ENCODE data around the gene RXRA. TPM values are rescaled to one million over a fixed set of nuclear protein-coding genes. Genes with fewer than 3 reads are reported as not detected.

Gene RXRA
- total and polyA plus RNA-seq, 10 of the 15 experiments (the other 5 are each of a cell fraction or from before 2014, with no cell fraction given), result 0.89 to 36.8 (median 11.1) TPM

- TF ChIP-seq EP300 (IDR thresholded peaks at IDR 0.05; ENCODE audit: borderline replicate concordance in 1 of 2, control insufficient read depth in 1 of 2, low read depth in 2 of 2, low read length in 2 of 2) (no peak), EGR1 (IDR thresholded peaks at IDR 0.05; ENCODE audit: borderline replicate concordance in 1 of 2, low read depth in 2 of 2, low read length in 2 of 2) (peak in 1 of 2 experiments; percentile 56; a peak in 2 of 3 replicates), ZNF622 (IDR thresholded peaks at IDR 0.05) (no peak), MTA3 (IDR thresholded peaks at IDR 0.05; ENCODE audit: borderline replicate concordance, low read length) (no peak), ZNF592 (IDR thresholded peaks at IDR 0.05) (no peak), FOXK2 (IDR thresholded peaks at IDR 0.05) (no peak), IRF5 (IDR thresholded peaks at IDR 0.05; ENCODE audit: borderline replicate concordance) (no peak), STAT1 (conservative IDR thresholded peaks at IDR 0.05) (no peak), ATF2 (IDR thresholded peaks at IDR 0.05; ENCODE audit: low read length) (no peak), SMC3 (IDR thresholded peaks at IDR 0.05; ENCODE audit: borderline replicate concordance, low read length) (no peak), SIX5 (IDR thresholded peaks at IDR 0.05; ENCODE audit: low read depth, low read length, severe bottlenecking) (no peak), DPF2 (IDR thresholded peaks at IDR 0.05) (peak; percentile 41; the same call in 1 of the 2 replicates), LARP7 (IDR thresholded peaks at IDR 0.05) (peak; percentile 41; the same call in 1 of the 2 replicates), ZNF384 (IDR thresholded peaks at IDR 0.05; ENCODE audit: borderline replicate concordance, low read depth, low read length) (no peak), ZSCAN29 (IDR thresholded peaks at IDR 0.05) (no peak), SP1 (IDR thresholded peaks at IDR 0.05; ENCODE audit: low read depth, low read length) (no peak), YY1 (IDR thresholded peaks at IDR 0.05; ENCODE audit: low read depth, low read length) (no peak)
- TF ChIP-seq, protein P1, sequence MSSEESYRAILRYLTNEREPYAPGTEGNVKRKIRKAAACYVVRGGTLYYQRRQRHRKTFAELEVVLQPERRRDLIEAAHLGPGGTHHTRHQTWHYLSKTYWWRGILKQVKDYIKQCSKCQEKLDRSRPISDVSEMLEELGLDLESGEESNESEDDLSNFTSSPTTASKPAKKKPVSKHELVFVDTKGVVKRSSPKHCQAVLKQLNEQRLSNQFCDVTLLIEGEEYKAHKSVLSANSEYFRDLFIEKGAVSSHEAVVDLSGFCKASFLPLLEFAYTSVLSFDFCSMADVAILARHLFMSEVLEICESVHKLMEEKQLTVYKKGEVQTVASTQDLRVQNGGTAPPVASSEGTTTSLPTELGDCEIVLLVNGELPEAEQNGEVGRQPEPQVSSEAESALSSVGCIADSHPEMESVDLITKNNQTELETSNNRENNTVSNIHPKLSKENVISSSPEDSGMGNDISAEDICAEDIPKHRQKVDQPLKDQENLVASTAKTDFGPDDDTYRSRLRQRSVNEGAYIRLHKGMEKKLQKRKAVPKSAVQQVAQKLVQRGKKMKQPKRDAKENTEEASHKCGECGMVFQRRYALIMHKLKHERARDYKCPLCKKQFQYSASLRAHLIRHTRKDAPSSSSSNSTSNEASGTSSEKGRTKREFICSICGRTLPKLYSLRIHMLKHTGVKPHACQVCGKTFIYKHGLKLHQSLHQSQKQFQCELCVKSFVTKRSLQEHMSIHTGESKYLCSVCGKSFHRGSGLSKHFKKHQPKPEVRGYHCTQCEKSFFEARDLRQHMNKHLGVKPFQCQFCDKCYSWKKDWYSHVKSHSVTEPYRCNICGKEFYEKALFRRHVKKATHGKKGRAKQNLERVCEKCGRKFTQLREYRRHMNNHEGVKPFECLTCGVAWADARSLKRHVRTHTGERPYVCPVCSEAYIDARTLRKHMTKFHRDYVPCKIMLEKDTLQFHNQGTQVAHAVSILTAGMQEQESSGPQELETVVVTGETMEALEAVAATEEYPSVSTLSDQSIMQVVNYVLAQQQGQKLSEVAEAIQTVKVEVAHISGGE (CRISPR knock-in tag; IDR thresholded peaks at IDR 0.05), result no peak
Measured at GRCh38 chr9:134325813-134326723, at the start of gene RXRA (continued).

All from GM12878 (cell line).